NCI-H345 treated with DMSO at 0.1 percent for 48 hours (cell line): ENCODE data around the gene DIPK1B.
"Not testable (repeated sequence)": the region's sequence is repeated elsewhere in the genome, so short reads cannot be mapped to it uniquely, and the experiment has no call there.

Experiments used
- DNase-seq: peaks from one replicate; lab custom pipeline; 2025; ENCODE audit not compliant: unreplicated experiment; lab: John Stamatoyannopoulos, UW

DIPK1B gene

DNA sequence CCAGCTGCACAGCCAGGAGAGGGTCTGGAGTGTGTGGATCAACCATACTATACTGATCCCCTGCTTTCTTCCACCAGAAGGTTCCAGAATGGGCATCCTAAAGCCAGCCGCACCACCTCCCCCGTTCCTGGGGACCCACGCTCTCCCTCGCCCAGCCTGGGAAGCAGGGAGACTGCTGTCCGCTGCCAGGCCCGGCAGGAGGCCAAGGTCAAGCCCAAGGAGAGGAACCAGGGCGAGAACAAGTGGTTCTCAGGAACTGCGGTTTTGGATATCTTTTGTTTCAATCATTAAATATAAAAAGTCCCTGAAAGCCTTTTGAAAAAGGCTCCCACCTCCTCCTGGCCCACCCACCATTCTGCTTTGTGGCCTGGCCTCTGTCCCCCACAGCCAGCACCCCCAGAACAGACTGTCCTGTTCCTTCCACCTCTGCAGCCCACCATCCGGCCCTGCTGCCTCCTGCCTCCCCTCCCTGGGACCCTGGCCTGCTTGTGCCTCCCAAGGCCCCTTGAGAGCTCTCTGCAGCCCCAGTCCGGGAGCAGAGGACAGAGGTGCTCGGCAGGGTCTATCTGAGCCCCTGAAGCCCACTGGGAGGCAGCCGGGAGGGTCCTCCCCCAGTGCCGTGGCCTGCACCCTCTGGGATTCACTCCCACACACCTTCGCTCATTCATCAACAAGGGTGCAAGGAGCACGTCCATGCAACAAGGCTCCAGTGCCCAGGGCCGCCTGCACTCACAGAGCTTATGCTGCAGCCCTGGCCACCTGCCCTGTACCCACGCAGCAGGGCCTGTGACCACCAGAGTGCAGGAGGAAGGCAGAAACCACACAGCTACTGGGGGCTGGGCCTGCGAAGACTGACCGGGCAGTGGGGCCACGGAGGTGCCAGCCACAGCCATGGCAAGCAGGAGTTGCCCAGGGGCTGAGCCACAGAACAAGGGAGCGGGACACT lies 36.6 kb downstream of the DIPK1B start:
- no peak for DNase-seq

DNA sequence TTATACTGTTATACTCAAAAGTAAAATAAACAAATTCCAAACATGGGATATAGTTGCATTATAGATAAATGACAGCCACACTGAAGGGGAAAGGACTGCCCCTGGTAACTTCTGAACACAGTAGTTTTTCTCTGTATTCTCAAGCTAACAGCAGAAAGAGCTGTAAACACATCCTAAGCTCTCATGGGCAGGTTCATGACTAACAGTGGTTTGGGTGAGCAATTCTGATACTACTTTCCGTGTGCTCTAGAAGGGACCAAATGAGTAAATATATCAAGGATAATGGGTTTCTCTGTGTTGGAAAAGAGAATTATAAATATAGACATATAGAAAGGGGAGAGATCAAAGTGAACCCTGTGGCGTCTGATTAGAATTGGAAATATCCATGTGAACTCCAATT lies 38.2 kb downstream of the DIPK1B start:
- no peak for DNase-seq

DNA sequence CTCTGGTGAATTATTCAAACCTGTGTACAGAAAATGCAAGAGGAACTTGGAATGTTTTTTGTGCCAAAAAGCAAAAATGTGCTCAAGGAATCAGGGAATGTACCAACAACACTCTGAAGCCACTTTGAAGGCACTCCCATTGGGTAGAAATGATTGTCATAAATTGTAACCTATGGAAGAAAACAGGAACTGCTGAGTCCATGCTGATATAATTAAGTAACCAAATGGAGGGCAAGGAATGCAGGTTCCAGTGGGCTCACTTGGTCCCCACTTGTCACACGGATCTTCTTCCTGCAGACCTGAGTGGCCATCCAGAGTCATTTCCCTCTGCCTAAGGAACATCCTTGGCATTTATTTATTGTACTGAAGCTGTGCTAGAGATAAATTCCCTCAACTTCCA lies 38.9 kb downstream of the DIPK1B start:
- DNase-seq, result no peak

DNA sequence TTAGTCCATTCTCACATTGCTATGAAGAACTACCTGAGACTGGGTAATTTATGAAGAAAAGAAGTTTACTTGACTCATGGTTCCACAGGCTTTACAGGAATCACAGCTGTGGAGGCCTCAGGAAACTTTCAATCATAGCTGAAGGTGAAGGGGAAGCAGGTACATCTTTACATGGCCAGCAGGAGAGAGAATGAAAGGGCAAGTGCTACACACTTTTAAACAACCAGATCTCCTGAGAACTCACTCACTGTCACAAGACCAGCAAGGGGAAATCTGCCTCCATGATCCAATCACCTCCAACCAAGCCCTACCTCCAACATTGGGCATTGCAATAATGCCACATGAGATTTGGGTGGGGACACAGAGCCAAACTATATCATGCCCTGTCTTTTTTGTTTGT lies 39.4 kb downstream of the DIPK1B start:
- DNase-seq, result no peak

DNA sequence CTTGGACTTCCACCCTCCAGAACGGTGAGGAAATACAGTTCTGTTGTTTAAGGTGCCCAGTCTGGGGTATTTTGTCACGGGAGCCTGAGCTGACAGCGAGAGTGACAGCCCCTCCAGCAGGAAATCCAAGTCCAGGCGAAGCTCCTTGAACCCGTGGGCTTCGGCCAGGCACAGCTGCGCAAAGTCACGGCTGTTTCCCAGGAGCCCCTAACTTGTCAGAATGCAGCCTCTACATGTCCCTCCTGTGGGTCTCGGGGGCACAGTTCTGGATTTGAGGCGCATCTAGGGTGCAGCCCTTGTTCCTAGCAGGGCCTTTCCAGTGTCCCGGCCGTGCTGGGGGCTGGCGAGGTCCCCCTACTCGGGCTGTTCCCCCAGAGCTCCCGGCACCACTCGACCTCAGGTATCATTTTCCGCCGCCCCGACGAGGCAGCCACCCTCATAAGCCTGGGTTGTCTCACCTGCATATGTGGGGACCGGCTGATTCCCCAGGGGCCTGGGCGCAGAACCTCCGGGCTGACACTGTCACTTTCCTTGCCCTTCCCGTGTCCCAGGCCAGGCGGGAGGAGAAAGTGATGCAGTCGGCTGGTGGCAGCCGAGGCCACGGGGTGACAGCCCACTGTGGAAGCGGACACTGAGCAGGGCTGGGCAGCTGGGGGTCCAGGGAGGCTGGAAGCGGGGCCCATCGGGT lies 41.1 kb downstream of the DIPK1B start:
- DNase-seq, result no peak

DNA sequence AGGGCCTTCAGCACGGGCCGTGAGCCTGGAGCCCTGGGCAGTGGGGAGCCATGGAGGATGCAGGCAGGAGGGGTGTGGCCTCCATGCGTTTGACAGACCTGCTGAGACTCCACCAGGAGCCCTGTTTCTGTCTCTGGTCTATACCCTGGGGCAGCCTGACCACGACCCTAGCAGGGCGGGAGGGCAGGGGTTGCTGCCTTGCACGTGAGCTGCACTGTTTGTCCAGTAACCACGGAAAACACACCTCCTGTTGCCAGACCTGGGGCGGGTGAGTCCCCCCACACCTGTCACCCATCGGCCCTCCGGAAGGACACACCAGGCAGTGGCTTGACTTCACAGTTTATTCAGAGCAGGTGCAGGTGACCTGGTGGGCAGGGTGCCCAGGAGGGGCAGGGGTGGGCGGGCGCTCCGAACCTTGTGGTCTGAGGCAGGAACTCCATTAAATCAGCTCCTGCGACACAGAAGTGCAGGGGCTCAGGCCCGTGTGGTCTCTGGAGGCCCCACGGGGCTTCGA lies 41.7 kb downstream of the DIPK1B start:
- no peak for DNase-seq

DNA sequence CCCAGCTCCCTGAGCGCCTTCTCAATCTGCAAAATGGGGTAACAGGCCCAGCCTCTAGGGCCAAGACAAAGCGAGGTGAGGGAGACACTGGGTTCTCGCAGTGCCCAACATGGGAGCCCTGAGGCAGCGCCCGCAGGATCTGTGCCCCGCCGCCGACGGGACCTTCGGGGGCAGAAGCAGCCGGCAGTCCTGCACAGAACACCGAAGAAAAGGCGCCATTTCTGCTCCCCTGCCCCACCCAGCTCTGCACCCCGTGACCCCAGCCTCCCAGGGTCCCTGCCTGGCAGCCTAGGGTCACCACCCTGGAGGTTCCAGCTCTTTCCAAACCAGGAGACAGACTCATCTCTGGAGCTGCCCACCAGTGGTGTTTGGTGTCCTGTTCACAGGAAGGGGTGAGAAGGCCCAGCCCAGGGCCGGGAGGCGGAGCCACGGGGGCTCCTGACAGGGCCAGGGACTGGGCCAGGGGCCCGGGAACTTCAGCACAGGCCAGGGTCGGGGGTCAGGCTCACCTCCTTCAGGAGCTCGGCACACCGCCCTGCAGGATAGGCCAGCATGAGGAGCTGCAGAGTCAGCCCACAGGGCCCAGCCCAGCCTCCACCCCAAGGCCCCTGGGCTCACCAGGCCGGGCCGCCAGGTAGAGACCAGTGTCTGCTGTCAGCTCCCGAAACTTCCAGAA lies 42.4 kb downstream of the DIPK1B start:
- DNase-seq, result no peak

DNA sequence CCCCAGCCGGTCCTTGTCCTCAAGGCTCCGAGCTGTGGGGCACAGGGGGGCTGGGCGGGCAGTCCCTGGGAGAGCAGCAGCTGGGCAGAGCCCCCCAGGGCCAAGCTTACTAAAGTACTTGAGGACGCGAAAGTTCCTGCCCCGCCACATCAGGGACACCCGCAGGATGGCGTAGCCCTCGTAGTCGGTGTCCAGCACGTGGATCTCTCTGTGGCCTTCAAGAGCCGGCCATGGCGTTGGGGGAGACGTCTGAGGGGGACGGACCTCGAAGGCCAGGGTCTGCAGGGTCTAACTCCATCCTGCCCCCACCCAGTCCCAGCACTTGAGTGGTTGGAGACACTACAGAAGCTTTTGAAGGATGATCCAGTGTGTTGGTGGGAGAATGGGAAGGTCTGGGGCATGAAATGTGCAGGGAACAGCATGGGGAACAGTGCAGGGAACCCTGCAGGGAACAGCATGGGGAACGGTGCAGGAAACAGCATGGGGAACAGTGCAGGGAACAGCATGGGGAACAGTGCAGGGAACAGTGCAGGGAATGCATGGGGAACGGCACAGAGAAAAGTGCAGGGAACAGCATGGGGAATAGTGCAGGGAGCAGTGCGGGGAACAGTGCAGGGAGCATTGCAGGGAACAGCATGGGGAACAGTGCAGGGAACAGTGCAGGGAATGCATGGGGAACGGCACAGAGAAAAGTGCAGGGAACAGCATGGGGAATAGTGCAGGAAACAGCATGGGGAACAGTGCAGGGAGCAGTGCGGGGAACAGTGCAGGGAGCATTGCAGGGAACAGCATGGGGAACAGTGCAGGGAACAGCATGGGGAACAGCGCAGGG lies 43.1 kb downstream of the DIPK1B start:
- DNase-seq, result not testable (repeated sequence)

DNA sequence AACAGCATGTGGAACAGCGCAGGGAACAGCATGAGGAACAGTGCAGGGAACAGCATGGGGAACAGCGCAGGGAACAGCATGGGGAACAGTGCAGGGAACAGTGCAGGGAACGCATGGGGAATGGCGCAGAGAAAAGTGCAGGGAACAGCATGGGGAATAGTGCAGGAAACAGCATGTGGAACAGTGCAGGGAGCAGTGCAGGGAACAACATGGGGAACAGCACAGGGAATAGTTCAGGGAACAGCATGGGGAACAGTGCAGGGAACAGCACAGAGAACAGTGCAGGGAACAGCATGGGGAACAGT lies 43.7 kb downstream of the DIPK1B start:
- DNase-seq, result no peak

DNA sequence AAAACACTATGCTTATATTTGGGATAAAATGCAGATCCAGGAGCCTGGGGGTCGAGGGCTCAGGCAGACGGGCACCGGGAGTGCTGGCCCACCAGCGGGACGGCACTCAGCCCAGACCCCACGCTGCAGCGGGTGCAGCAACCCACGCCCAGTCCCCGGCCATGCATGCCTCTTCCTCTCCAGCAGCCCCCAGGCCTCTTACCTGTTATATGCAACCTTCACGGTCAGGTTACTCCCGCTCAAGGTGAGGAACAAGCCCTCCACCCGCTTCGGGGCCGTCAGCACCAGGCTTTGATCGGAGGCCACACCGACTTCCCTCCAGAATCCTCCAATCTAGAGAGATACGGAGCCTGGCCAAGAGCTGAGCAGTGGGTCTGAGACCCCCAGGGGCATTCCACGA lies 44.5 kb downstream of the DIPK1B start:
- DNase-seq, result no peak

DNA sequence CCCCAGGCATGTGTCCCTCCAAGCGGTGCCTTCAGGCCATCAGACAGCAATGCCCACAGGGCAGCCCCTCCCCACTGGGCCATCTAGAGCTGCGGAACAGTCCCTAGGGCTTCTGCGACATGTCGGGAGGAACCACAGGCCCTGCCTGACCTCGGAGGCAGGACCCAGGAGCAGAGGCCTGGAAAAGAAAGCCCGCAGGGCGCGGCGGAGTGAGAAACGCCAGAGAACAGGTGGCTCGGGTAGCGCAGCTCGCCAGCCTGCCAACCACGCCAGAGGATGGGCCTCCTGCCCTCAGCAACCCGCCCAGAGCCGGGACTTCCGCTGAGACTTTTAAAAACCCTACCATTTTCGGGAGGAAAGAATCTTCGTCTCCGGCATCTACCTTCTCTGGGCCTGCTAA lies 45.0 kb downstream of the DIPK1B start:
- no peak for DNase-seq

DNA sequence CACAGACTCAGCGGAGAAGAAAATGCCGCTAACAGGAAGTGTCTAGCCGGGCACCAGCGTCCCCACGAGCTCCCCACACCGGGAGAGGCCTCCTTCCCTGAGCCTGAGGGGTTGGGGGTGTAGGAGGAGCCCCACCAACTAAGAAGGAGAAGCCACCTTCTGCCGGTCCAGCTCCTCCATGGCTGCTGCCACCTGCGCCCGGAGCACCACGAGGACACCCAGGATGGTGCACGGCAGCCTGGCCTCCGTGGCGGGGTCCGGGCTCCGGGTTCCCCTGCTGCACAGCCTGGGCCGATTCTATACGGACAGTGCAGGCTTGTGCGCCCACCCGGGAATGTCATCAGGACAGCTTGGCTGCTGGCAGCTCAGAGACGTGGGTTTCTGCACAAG lies 45.4 kb downstream of the DIPK1B start:
- DNase-seq, result no peak

DNA sequence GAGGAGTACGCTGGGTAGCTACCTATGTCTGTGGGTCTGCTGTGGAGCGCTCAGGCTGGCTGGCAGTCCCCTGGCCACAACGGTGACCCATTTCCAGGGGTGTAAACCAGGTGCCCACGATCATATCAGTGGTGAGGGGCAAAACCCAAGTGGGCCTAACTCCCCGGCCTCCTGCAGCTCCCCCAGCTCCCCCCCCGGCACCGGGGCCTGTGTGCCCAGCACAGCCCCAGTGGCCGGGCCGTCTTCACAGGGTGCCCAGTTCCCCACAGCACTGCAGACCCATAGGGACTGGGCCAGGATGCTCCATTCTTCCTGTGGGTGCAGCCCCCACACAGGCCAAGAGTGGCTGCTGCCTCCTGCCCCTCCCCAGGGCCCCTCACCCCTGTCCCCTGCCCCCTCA lies 46.6 kb downstream of the DIPK1B start:
- DNase-seq, result no peak

DNA sequence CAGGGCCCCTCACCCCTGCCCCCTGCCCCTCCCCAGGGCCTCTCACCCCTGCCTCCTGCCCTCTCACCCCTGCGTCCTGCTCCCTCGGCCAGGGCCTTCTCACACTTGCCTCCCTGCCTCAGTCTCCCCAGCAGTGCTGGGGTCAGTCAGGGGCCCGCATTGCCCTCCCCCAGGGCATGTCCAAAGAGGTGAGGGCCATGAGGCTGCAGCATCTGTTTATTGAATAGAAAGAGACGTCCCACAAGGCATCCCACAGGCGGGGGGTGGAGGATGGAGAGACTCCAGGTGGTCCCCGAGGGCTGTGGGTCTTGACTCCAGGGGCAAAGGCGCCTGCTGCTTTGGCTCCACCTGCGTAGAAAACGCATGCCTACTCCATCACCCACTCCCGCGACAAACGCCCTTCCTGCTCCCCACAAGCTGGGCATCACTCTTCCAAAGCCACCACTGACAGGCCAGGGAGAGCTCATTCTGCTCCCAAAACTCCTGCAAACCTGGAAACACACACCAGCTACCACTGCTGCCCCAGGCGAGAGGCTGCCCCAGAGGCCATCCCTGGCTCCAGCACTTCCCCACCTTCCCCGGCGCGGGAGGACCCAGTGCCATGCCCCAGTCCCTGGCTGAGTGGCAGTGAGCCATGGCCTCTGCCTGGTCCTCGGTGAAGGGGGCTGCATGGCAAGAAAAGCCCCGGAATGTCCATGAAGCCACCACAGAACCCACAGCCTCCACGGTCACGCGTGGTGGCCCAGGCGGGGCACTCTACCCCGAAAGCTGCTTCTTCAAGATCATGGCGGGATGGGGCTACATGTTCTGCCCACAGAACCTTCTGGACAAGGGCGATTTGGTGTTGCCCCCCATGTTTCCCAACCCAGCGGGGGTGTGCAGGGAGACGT lies 47.3 kb downstream of the DIPK1B start:
- no peak for DNase-seq

DNA sequence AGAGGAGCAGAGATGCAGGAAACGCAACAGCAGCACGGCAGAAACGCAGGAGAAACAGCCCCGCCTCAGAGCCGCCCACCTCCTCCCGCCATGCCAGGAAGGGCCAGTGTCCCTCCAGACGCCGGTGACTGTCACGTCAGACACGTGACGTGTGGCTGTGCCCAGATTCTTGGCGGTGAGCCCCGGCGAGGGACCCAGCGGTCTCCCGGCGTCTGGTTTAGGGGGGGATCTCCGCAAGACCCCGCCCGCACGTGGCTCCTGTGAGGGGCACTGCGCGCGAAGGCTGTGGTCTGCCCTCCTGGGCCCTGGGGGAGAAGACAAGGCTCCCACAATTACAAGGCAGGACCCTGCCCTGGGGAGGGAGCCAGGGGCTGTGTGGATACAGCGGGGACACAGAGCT lies 48.1 kb downstream of the DIPK1B start:
- no peak for DNase-seq

DNA sequence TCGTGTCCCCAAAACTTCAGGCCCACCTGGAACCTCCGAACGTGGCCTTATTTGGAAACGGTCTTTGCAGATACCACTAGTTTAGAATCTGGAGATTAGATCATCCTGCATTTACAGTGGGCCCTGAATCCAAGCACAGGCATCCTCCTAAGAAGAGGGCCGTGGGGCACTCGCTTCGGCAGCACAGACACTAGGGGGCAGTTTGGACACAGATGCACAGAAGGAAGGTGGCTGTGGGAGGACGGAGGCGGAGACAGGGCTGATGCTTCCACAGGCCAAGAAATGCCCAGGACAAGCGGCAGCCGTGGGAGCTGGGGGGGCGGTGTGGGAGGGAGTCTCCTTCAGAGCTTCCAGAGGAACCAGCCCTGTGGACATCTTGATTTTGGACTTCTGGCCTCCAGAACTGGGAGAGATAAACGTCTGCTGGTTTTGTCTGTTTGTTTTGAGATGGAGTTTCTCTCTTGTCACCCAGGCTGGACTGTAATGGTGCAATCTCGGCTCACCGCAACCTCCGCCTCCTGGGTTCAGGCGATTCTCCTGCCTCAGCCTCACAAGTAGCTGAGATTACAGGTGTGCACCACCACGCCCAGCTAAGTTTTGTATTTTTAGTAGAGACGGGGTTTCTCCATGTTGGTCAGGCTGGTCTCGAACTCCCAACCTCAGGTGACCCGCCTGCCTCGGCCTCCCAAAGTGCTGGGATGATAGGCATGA lies 48.6 kb downstream of the DIPK1B start:
- DNase-seq, result not testable (repeated sequence)

DNA sequence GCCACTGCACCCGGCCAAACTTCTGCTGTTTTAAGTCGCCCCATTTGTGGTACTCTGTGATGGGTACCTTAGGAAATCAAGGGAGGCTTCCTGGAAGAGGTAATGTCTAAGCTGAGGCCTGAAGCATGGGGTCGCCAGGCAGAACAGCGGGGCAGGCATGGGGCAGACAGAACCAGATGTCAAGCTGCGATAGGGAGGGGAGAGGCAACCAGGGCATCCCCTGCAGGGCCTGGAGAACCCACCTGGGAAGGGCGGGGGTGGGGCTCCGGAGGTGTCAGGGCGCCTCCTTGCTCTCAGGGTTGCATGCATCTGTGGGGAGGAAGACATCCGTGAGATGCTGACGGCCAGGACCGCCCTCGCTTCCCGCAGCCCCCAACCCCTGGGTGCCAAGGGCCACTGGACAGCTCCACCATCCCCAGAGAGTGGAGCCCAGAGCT lies 49.2 kb downstream of the DIPK1B start:
- DNase-seq, result no peak

DNA sequence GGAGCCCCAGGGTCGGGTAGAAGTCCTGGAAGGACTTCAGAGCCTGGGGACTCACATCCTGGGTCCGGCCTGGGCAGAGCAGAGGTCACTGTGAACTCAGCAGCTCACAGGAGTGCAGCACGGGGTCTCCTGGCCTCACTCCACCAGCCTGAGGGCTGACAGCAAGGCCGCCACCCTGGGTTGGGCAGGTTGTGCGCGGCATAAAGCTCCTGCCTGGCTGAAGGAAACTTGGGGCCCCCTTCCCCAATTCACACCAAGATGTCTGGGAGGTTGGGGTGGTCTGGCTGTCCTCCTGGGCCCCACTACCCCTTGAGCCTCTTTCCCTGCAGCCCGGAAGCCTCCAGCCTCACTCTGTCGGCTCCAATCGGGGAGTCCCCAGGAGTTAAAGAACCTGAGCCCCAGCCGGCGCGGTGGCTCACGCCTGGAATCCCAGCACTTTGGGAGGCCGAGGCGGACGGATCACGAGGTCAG lies 49.9 kb downstream of the DIPK1B start:
- no peak for DNase-seq
